Raji (cell line): Measurements from ENCODE around the gene CIAPIN1.

ENCODE experiments used
- POLR2A ChIP-seq: IDR thresholded peaks from 2 replicates; pipeline ENCODE4 v1.6.1; 2011; ENCODE audit warnings: low read depth, low read length, control low read depth; ENCODE audit not compliant: insufficient read depth

Gene CIAPIN1

DNA sequence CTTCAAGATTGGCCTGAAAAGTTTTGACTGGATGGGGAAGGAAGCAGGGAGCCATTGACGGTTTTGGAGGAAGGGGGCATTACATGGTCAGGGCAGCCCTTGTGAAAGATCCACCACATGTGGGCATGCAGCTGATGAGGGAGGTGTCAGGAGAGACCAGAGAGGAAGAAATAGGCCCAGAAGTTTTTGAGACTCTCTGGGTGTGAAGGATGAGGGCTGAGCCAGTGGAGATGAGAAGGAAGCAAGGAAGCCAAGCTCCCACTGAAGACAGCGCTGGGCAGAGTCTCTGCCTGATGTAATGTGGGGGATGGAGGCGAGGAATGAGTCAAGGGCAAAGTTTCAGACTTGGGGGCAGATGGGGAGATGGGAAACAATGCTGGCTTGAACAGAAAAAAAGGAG is 42.1 kb downstream of the CIAPIN1 start:
- TF ChIP-seq POLR2A = no peak

DNA sequence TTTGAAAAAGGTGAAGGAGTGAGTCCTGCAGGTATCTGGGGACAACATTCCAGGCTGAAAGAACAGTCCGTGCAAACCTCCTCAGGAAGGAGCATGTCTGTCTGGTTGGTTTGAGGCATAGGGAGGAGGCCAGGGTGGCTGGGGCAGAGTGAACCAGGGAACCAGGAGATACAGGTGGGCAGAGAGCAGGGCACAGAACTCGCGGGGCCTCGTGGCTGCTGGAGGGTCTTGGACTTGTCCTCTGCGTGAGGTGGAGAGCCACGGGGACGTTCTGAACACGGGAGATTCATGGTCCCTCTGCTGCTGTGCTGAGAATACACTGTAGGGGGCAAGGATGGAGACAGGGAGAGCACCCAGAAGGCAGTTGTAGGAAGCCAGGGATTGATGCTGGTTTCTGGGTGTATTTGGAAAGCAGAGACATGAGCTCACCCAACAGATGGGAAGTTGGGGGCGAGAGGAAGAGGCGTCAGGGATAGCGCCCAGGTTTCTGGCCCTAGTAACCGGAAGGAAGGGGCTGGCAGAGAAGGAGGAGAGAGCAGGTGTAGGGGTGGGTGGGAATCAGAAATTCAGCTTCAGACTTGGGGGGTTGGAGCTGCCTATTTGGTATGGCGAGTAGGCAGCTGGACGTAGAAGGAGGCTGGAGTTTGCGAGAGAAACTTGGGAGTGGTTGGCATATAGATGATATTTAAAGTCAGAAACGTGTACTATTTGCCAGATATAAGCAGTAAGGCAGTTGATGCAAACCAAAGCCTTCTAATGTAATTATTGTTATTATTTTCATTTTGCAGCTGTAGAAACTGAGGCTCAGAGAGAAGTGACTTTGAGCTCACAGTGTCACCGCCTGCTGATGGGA is 43.0 kb downstream of the CIAPIN1 start, which contains the start of gene CCL17:
Gene CCL17, plus strand, starts transcription at position 803 of the 853 bp plus-strand sequence. CDS start 9,166 bp downstream, outside the sequence.
- no peak for TF ChIP-seq POLR2A

DNA sequence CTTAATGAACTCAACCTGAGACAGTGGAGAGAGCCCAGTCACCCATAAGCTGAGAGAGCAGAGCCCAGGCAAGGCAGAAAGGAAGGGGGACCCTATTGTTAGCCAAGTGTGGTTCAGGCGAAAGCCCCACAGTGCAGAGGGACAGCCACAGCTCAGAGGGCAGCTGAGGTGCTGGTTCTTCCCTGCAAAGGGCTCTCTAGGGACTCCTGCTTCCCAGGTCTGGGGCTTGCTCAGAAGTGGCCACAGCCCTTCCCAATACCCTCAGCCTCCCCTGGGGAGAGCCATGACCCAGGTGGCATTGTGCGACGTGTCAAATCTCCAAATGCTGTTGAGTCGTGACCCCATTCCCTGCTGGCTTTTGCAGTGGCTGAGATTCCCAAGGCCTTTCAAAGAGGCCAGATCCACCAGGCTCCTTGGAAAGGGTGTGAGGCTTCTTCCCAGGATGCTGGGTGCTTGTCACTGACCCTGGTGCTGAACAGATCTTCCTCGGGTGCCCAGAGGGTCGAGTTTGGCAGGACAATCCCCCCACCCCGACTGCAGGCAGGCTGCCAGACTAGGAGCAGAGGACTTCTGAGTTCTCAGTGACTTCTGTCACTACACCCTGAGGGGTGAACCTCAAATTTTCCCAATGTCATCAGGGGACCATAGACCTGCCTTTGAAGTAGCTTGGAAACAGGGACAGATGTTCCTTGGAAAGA is 45.1 kb downstream of the CIAPIN1 start:
- no peak for TF ChIP-seq POLR2A

DNA sequence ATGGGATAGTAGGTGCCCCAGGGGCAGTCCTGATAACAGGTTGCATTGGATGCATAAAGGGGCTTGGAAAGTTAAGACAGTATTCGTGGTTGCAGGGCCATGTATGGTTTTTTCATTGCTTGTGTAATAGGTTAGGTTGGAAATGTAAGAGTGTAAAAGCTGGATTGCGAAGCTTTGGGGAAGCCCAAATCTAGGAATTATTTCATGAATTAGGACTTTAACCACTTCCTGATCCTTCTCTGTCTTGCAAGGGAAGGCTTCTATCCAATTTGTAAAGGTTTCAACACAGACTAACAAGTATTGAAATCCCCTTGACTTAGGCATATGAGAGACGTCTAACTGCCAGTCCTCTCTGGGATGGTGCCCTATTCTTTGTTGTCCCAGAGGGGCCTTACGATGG is 50.4 kb downstream of the CIAPIN1 start:
- TF ChIP-seq POLR2A = no peak

DNA sequence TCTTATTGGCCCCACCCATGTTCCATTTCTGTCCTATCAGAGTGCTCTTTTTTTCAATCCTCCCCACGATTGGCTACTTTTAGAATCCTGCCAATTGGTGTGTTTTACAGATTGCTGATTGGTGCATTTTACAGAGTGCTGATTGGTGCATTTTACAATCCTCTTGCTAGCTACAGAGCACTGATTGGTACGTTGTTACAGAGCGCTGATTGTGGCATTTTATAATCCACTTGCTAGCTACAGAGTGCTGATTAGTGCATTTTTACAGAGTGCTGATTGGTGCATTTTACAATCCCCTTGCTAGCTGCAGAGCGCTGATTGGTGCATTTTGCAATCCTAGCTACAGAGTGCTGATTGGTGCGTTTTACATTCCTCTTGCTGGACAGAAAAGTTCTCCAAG is 52.2 kb downstream of the CIAPIN1 start:
- no peak for TF ChIP-seq POLR2A

DNA sequence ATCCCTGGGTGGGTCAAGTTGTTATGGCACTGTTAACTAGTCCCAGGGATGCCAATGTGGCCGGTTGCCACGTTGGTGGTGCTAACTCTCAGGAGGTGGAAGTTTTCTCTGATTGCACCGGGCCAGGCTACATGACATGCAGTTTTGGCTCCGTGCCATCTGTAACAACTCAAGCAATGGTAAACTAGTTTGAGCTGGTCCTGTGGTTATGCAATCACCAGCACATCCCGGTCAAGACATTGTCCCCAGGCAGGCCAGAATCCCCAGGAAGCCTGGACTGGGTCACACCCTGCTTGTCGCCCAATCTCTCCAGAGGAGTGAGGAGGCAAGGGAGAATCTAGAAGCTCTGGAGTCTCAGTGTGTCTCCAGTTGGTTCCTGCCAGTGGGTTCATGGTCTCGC is 52.7 kb downstream of the CIAPIN1 start:
- TF ChIP-seq POLR2A = no peak

DNA sequence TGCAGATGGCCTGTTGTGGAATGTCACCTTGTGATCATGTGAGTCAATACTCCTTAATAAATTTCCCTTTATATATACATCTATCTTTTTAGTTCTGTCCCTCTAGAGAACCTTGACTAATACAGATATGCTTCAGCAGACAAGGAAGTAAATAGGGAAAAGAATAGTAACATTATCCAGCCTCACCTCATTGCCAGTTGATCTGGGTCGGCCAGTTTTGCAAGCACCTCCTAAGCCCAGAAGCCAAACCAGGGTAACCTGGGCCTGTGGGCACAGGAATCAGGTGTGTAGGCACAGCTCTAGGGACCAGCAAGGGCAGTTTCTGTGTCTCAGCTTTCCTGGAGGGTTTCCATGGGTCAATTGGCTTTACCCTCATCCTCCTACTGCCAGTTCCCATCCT is 54.5 kb downstream of the CIAPIN1 start:
- TF ChIP-seq POLR2A = no peak

DNA sequence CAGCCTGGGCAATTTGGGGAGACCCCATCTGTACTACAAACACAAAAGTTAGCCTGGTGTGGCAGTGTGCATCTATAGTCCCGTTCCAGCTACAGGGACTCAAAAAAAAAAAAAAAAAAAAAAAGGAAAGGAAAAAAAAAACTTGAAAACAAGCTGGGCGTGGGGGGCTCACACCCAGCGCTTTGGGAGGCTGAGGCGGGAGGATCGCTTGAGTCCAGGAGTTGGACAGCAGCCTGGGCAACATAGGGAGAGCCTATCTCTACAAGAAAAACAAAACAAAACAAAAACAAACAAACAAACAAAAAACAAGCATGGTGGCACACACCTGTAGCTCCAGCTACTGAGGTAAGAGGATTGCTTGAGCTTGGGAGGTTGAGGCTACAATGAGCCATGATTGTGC is 55.5 kb downstream of the CIAPIN1 start:
- no peak for TF ChIP-seq POLR2A

DNA sequence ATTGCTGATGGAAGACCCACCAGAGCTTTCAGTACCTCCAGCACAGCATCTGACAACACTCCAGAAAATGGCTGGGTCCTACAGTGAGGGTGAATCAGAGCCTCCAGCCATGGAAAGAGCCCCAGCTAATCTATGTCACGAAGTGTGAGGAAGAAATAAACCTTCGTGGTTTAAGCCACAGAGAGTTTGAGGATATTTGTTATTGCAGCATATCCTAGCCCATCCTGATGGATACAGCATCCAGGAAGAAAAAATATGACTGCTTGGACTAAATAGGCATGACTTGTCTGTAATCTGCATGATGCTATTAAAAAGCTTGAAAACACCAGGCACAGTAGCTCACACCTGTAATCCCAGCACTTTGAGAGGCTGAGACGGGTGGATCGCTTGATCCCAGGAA is 55.9 kb downstream of the CIAPIN1 start:
- no peak for TF ChIP-seq POLR2A

DNA sequence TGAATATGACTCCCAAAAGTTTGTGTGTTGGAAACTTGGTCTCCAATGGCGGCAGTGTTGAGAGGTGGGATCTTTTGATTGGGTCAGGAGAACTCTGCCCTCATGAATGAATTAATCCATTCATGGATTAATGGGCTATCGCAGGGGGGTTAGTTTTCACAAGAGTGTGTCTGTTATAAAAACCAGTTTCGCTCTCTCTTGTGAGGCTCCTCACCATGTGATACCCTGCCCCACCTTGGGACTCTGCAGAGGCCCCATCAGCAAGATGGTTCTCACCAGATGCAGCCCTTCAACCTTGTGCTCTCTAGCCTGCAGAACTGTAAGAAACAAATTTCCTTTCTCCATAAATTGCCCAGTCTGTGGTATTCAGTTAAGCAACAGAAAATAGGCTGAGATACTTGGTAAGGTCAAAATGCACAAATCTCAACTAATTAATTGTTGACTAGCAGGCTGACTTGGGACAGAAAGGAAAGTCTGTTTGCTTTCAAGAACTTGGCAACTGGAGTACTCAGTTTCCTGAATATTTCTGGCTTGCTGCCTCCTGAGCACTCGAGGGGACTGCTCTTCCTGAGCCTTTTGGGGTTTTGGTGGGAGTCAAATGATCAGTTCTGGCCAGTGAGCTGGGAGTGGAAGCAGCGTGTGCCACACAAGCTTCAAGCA is 56.4 kb downstream of the CIAPIN1 start:
- no peak for TF ChIP-seq POLR2A

DNA sequence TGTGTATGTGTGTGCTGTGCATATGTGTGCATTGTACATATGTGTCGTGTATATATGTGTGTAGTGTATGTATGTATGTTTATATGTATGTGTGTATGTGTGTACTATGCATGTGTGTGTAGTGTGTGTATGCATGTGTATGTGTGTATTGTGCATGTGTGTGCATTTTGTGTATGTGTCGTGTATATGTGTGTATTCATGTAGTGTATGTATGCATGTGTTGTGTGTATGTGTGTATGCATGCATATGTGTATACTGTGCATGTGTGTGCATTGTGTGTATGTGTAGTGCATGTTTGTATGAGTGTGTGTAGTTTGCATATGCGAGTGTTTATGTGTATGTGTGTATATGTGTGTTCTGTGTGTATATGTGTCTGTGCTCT is 58.1 kb downstream of the CIAPIN1 start:
- no peak for TF ChIP-seq POLR2A

DNA sequence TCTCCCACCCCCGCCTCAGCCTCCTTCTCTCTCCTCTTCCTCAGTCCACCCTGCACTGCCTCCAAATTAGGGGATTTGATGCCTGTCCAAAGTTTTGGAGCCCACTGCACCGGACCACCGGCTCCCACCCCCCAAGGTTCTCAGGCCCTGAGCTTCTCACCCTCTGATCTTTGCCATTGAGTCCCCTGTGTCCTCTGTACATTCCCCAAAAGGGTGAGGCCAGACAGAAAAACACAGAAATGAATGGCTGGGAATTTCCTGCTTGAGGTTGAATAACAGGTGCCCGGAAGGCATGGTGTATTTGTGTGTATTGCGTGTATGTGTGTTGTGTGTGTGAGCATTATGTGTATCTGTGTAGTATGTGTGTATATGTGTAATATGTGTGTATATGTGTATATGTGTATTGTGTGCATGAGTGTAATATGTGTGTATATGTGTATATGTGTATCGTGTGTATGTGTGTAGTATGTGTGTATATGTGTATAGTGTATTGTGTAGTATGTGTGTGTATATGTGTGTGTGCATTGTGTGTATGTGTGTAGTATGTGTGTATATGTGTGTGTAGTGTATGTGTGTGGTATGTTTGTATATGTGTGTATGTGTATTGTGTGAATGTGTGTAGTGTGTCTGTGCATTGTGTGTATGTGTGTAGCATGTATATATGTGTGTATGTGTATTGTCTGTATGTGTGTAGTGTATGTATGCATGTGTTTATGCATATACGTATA is 58.7 kb downstream of the CIAPIN1 start:
- no peak for TF ChIP-seq POLR2A

DNA sequence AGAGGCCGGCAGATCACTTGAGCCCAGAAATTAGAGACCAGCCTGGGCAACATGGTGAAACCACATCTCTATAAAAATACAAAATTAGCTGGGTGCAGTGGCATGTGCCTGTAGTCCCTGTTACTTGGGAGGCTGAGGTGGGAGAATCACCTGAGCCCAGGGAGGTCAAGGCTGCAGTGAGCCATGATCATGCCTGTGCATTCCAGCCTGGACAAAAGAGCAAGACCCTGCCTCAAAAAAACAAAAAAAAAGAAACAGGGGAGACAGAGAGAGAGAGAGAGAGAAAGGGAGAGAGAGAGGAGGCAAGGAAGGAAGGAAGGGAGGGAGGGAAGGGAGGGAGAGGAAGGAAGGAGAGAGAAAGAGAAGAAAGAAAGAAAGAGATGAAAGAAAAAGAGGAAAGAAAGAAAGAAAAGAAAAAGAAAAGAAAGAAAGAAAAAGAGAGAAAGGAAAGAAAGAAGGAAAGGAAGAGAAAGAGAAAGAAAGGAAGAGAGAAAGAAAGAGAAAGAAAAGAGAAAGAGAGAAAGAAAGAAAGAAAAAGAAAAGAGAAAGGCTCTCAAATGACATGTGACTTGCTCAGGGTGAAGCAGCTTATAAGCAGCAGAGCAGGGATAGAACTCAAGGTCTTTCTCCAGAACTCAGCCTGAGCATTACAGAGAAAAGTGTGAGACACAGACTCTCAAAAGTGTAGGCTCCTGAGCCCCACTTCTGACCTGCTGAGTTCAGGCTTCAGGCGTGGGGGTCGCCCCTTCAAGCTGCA is 59.4 kb downstream of the CIAPIN1 start:
- no peak for TF ChIP-seq POLR2A

DNA sequence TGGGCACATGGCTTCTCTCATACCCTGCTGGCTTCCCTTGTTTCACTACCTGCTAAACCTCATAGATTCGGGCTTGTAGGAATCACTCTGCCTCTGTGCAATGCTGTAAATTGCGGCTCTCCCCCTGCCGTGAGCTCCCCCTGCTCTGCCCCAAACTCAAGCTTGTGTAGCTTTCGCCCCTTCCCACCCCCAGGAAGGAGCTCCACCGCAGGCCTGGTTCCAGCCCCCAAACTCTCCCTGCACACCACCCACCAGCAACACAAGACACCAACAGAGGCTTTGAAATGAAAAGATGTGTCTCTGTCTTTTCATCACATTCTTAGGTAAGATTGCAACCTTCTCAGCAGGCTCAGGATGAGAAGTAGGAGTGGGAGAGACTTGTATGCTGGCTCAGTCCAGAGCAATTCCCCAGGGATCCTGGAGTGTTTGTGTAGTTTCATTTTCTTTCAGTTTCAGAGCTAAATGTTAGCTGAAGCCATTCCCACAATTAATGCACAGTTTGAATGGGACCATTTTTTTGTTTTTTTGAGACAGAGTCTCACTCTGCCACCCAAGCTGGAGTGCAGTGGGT is 60.7 kb downstream of the CIAPIN1 start:
- TF ChIP-seq POLR2A = no peak
